BJ (cell line): ENCODE data around the gene ABLIM2. TPM values are rescaled to one million over a fixed set of nuclear protein-coding genes. Genes with fewer than 3 reads are reported as not detected.

ENCODE experiments used
- CTCF ChIA-PET: fragments of 350-600 bp; formaldehyde crosslinking; extraction: SDS; loops from one replicate; lab custom pipeline; 2021; ENCODE audit warnings: antibody characterized with exemption, inconsistent platforms; lab: Yijun Ruan, JAX
- POLR2A ChIA-PET: fragments of 300-600 bp; sonication (Branson Sonifier 250); formaldehyde crosslinking; extraction: SDS; loops from one replicate; lab custom pipeline; 2021; ENCODE audit warnings: antibody characterized with exemption; lab: Charles Lee
- DNase-seq: peaks from one replicate; pipeline ENCODE4 v3.0.0-alpha.2; 2011; ENCODE audit warnings: low read depth
- H3K27me3 ChIP-seq: 2 replicates; pipeline ENCODE4 v1.6.0; 2011; ENCODE audit warnings: low read length; ENCODE audit not compliant: control insufficient read depth, insufficient read depth
- H3K36me3 ChIP-seq: 2 replicates; pipeline ENCODE4 v1.5.1; 2011; ENCODE audit warnings: low read length; ENCODE audit not compliant: control insufficient read depth, insufficient read depth
- H3K4me3 ChIP-seq: 2 replicates; pipeline ENCODE4 v1.5.1; 2011; ENCODE audit warnings: low read depth, mild to moderate bottlenecking, control low read depth, low read length
- CTCF ChIP-seq: IDR thresholded peaks from 2 replicates; pipeline ENCODE4 v1.5.1; 2011; ENCODE audit warnings: low read depth, mild to moderate bottlenecking, control low read depth, inconsistent platforms, low read length, moderate library complexity; ENCODE audit not compliant: insufficient read depth
- polyA plus RNA-seq: library from polyadenylated mRNA; depleted of rRNA; stranded (reverse); fragments of >200 nt; gene quantifications from 2 replicates; pipeline ENCODE4 v1.2.3, GENCODE V29; 2011

Gene ABLIM2
- polyA plus RNA-seq, 1 experiment, result 0.07 TPM

DNA sequence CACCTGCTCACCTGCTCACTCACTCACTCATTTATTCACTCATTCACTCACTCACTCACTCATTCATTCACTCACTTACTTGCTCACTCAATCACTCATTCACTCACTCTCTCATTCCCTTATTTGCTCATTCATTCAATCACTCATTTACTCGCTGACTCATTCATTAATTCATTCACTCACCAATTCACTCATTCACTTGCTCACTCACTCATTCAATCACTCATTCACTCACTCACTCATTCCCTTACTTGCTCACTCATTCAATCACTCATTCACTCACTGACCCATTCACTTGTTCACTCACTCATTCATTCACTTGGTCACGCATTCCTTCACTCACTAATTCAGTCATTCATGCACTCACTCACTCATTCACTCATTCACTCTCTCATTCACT lies 130.2 kb downstream of the ABLIM2 start:
- H3K4me3 ChIP-seq, result no peak overlapping the region
- POLR2A ChIA-PET, result no interaction called here
- peaks cover 3% of the 10 kb centered on the region; the same call in 1 of the 2 replicates for H3K27me3 ChIP-seq
- CTCF ChIA-PET, result interaction anchor here (0.7 kb wide), 1 partner anchor 9 kb away, joined by 3 read pairs; no protein-coding TSS in a partner anchor
- no peaks in the 10 kb centered on the region for H3K36me3 ChIP-seq
- no peak for DNase-seq
- no peak for TF ChIP-seq CTCF

DNA sequence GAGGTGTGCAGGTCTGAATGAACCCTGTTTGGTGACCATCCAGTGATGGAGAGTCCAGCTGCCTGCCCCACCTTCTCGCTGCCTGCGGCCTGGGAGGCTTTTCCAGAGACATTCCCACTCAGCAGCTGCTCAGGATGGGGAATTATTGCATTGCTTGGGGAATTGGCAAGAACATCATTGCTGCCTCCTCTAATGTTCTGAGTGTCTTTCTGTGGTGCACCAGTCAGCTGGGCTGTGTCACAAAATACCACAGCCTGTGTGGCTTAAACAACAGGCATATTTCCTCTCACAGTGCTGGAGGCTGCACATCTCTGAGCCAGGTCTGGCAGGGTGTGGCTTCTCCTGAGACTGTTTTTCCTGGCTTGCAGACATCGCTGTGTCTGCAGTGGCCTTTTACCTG lies 132.2 kb downstream of the ABLIM2 start:
- DNase-seq, result no peak
- ChIA-PET POLR2A (no interaction called here), CTCF (no interaction called here)
- no peak for TF ChIP-seq CTCF
- H3K4me3 ChIP-seq, result no peak overlapping the region
- no peaks in the 10 kb centered on the region for H3K36me3 ChIP-seq
- peaks cover 5% of the 10 kb centered on the region; the same call in 1 of the 2 replicates for H3K27me3 ChIP-seq

- Histone ChIP-seq H3K36me3 (no peaks in the 10 kb centered on the region), H3K27me3 (peaks cover 5% of the 10 kb centered on the region; the same call in 1 of the 2 replicates), H3K4me3 (no peak overlapping the region)
- no peak for DNase-seq
- ChIA-PET CTCF (no interaction called here), POLR2A (no interaction called here)
- TF ChIP-seq CTCF, result no peak
Measured at GRCh38 chr4:8025668-8026067, 132.9 kb downstream of the ABLIM2 start.

DNA sequence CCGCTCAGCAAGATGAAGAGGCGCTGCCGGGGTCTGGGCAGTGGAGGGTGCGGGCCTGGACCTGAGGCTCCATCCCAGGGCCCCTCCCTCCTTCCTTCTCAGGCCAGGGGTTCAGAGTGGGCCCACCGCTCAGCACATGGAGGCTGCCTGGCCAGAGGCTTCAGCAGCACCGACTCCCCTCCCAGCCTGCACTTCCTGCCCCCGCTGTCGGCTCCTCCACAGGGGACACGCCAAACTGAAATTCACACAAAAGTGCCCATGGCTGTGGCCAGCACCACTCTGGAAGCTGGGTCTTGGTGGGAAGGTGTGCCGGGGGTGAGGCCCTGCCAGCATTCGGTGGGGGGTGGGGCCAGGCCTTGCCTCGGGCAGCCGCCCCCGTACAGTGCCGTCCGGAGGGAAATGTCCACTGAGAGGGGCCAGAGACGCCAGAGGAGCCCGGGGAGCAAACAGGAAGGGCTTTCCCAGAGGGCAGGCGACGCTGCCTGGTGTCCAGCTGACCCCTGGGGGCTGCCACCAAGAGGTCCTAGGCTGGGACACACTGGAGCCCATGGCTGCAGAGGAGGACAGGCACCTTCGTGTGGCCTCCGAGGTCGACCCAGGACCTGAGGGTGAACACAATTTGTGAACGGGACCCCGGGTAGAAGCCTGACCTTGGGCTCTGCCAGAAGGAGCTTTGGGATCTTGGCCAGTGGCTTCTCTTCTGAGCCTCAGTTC lies 134.4 kb downstream of the ABLIM2 start:
- Histone ChIP-seq H3K36me3 (no peaks in the 10 kb centered on the region), H3K27me3 (peaks cover 6% of the 10 kb centered on the region; the same call in 1 of the 2 replicates), H3K4me3 (no peak overlapping the region)
- no peak for DNase-seq
- no peak for TF ChIP-seq CTCF
- ChIA-PET POLR2A (no interaction called here), CTCF (no interaction called here)

DNA sequence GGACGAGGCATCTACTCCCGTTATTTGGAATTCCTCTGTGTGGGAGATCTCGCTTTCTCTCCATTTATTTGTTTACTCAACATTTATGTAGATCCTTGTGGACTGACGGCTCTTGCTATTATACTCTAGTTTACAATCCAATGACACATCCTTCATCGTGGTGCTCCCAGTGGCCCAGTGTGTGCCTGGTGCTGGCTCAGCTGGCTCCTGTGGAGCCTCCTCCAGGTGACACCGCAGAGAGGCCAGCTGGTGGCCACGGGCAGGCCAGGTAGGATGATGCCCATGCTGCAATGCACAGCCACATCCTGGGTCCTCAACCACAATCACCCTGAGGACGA lies 134.9 kb downstream of the ABLIM2 start:
- ChIA-PET POLR2A (no interaction called here), CTCF (no interaction called here)
- Histone ChIP-seq H3K4me3 (no peak overlapping the region), H3K36me3 (no peaks in the 10 kb centered on the region), H3K27me3 (peaks cover 6% of the 10 kb centered on the region)
- no peak for TF ChIP-seq CTCF
- no peak for DNase-seq
